ENCODE results near the gene IQCN.

The IQCN gene

GRCh38 chr19:18265582-18265981, 8.7 kb downstream of the IQCN start:
- H3K4me3 ChIP-seq (ENCODE audit: low read length in 2 of 2), result no peak overlapping the region
- peaks cover 4% of the 10 kb centered on the region for H3K79me1 ChIP-seq (ENCODE audit: low read depth, low read length)
- H3K36me3 ChIP-seq (replicated peaks in 1 of 2; ENCODE audit: control insufficient read depth in 2 of 2, insufficient read depth in 2 of 2, low read length in 2 of 2), result peaks cover 20 to 38% of the 10 kb centered on the region in 2 donors
- no CpG with 5 or more reads among the region's 7 CpGs for WGBS, 2 donors (ENCODE audit: extremely low coverage in 2 of 2, insufficient read length in 2 of 2, insufficient replicate concordance in 1 of 2)
- no peak overlapping the region for H3K23ac ChIP-seq (ENCODE audit: low read depth, low read length, poor library complexity)
- no peak overlapping the region for H3K27ac ChIP-seq (replicated peaks; ENCODE audit: low read length)
- no peak overlapping the region for H4K8ac ChIP-seq (ENCODE audit: low read depth, low read length)
- H2BK5ac ChIP-seq (ENCODE audit: low read length), result no peak overlapping the region
- no peak overlapping the region for H3K4me2 ChIP-seq (ENCODE audit: insufficient read depth, low read length, poor library complexity, severe bottlenecking)
- H3K18ac ChIP-seq (ENCODE audit: low read length), result no peak overlapping the region
- no peak overlapping the region for H2BK12ac ChIP-seq (ENCODE audit: low read length)
- no peak overlapping the region for H4K91ac ChIP-seq (ENCODE audit: low read depth, low read length, poor library complexity)
- H3K9me3 ChIP-seq (replicated peaks in 1 of 2; ENCODE audit: control insufficient read depth in 2 of 2, insufficient read depth in 1 of 2, low read depth in 1 of 2, low read length in 2 of 2), result peaks cover 0 to 2% of the 10 kb centered on the region in 2 donors
- no peak overlapping the region for H3K9ac ChIP-seq (ENCODE audit: low read depth, low read length, poor library complexity)
- no peak overlapping the region for H3K14ac ChIP-seq (ENCODE audit: low read length)
- H2AK5ac ChIP-seq (ENCODE audit: low read depth, low read length), result no peak overlapping the region
- peaks cover 0 to 3% (median 0%) of the 10 kb centered on the region in 3 experiments for H3K27me3 ChIP-seq (ENCODE audit: control insufficient read depth in 3 of 3, insufficient read depth in 3 of 3, low read depth in 1 of 3, low read length in 3 of 3)
- no peak for DNase-seq (ENCODE audit: low spot score)
- peaks cover 0 to 3% of the 10 kb centered on the region in 2 donors for H3K4me1 ChIP-seq (ENCODE audit: control insufficient read depth in 2 of 2, insufficient read depth in 1 of 2, low read depth in 1 of 2, low read length in 2 of 2)
- H3K4ac ChIP-seq (ENCODE audit: low read length), result no peak overlapping the region
- no peak overlapping the region for H2BK120ac ChIP-seq (ENCODE audit: low read depth, low read length)
- no peak overlapping the region for H2BK15ac ChIP-seq (ENCODE audit: low read length)
- no peak overlapping the region for H2AFZ ChIP-seq (ENCODE audit: low read length)

- H3K23ac ChIP-seq (ENCODE audit: low read depth, low read length, poor library complexity), result peak overlapping the region; percentile 65
- H3K79me1 ChIP-seq (ENCODE audit: low read depth, low read length), result peaks cover 4% of the 10 kb centered on the region
- DNase-seq (ENCODE audit: low spot score), result no peak
- peaks cover 0 to 2% of the 10 kb centered on the region in 2 donors for H3K9me3 ChIP-seq (replicated peaks in 1 of 2; ENCODE audit: control insufficient read depth in 2 of 2, insufficient read depth in 1 of 2, low read depth in 1 of 2, low read length in 2 of 2)
- no peak overlapping the region for H2BK12ac ChIP-seq (ENCODE audit: low read length)
- H3K9ac ChIP-seq (ENCODE audit: low read depth, low read length, poor library complexity), result peak overlapping the region; percentile 60
- H3K27me3 ChIP-seq (ENCODE audit: control insufficient read depth in 3 of 3, insufficient read depth in 3 of 3, low read depth in 1 of 3, low read length in 3 of 3), result peaks cover 0 to 3% (median 0%) of the 10 kb centered on the region in 3 experiments
- no peak overlapping the region for H4K91ac ChIP-seq (ENCODE audit: low read depth, low read length, poor library complexity)
- H3K4me2 ChIP-seq (ENCODE audit: insufficient read depth, low read length, poor library complexity, severe bottlenecking), result no peak overlapping the region
- peaks cover 0 to 3% of the 10 kb centered on the region in 2 donors for H3K4me1 ChIP-seq (ENCODE audit: control insufficient read depth in 2 of 2, insufficient read depth in 1 of 2, low read depth in 1 of 2, low read length in 2 of 2)
- peak overlapping the region; percentile 75 for H2BK5ac ChIP-seq (ENCODE audit: low read length)
- H3K4ac ChIP-seq (ENCODE audit: low read length), result no peak overlapping the region
- no peak overlapping the region for H2AK5ac ChIP-seq (ENCODE audit: low read depth, low read length)
- H3K14ac ChIP-seq (ENCODE audit: low read length), result peak overlapping the region; percentile 87
- no peak overlapping the region for H2AFZ ChIP-seq (ENCODE audit: low read length)
- H3K27ac ChIP-seq (replicated peaks; ENCODE audit: low read length), result no peak overlapping the region
- H3K4me3 ChIP-seq (ENCODE audit: low read length in 2 of 2), result peak overlapping the region in 1 of 2 donors; percentile 49
- no peak overlapping the region for H2BK120ac ChIP-seq (ENCODE audit: low read depth, low read length)
- H3K36me3 ChIP-seq (replicated peaks in 1 of 2; ENCODE audit: control insufficient read depth in 2 of 2, insufficient read depth in 2 of 2, low read length in 2 of 2), result peaks cover 20 to 38% of the 10 kb centered on the region in 2 donors
- H3K18ac ChIP-seq (ENCODE audit: low read length), result peak overlapping the region; percentile 17
- no peak overlapping the region for H2BK15ac ChIP-seq (ENCODE audit: low read length)
- H4K8ac ChIP-seq (ENCODE audit: low read depth, low read length), result no peak overlapping the region
- whole genome bisulfite sequencing, 2 donors (ENCODE audit: extremely low coverage in 2 of 2, insufficient read length in 2 of 2, insufficient replicate concordance in 1 of 2), result no CpG with 5 or more reads among the region's 23 CpGs
These were observed 9.2 kb downstream of the IQCN start for GRCh38 chr19:18264971-18265540.

GRCh38 chr19:18264137-18264854, 10.0 kb downstream of the IQCN start:
- peak overlapping the region; percentile 87 for H3K14ac ChIP-seq (ENCODE audit: low read length)
- no peak overlapping the region for H2BK15ac ChIP-seq (ENCODE audit: low read length)
- no CpG with 5 or more reads among the region's 23 CpGs for WGBS, 2 donors (ENCODE audit: extremely low coverage in 2 of 2, insufficient read length in 2 of 2, insufficient replicate concordance in 1 of 2)
- H3K18ac ChIP-seq (ENCODE audit: low read length), result no peak overlapping the region
- peaks cover 0 to 2% of the 10 kb centered on the region in 2 donors for H3K9me3 ChIP-seq (replicated peaks in 1 of 2; ENCODE audit: control insufficient read depth in 2 of 2, insufficient read depth in 1 of 2, low read depth in 1 of 2, low read length in 2 of 2)
- peaks cover 20 to 37% of the 10 kb centered on the region in 2 donors for H3K36me3 ChIP-seq (replicated peaks in 1 of 2; ENCODE audit: control insufficient read depth in 2 of 2, insufficient read depth in 2 of 2, low read length in 2 of 2)
- no peak for DNase-seq (ENCODE audit: low spot score)
- peak overlapping the region in 1 of 2 donors; percentile 49 for H3K4me3 ChIP-seq (ENCODE audit: low read length in 2 of 2)
- H2AFZ ChIP-seq (ENCODE audit: low read length), result no peak overlapping the region
- H3K4me1 ChIP-seq (ENCODE audit: control insufficient read depth in 2 of 2, insufficient read depth in 1 of 2, low read depth in 1 of 2, low read length in 2 of 2), result peaks cover 0 to 3% of the 10 kb centered on the region in 2 donors
- H3K4me2 ChIP-seq (ENCODE audit: insufficient read depth, low read length, poor library complexity, severe bottlenecking), result no peak overlapping the region
- no peak overlapping the region for H3K4ac ChIP-seq (ENCODE audit: low read length)
- H2BK5ac ChIP-seq (ENCODE audit: low read length), result peak overlapping the region; percentile 75
- no peak overlapping the region for H2AK5ac ChIP-seq (ENCODE audit: low read depth, low read length)
- H4K8ac ChIP-seq (ENCODE audit: low read depth, low read length), result no peak overlapping the region
- no peak overlapping the region for H3K9ac ChIP-seq (ENCODE audit: low read depth, low read length, poor library complexity)
- H3K23ac ChIP-seq (ENCODE audit: low read depth, low read length, poor library complexity), result peak overlapping the region; percentile 65
- peaks cover 4% of the 10 kb centered on the region for H3K79me1 ChIP-seq (ENCODE audit: low read depth, low read length)
- no peak overlapping the region for H2BK120ac ChIP-seq (ENCODE audit: low read depth, low read length)
- no peak overlapping the region for H2BK12ac ChIP-seq (ENCODE audit: low read length)
- peaks cover 0 to 3% (median 0%) of the 10 kb centered on the region in 3 experiments for H3K27me3 ChIP-seq (ENCODE audit: control insufficient read depth in 3 of 3, insufficient read depth in 3 of 3, low read depth in 1 of 3, low read length in 3 of 3)
- no peak overlapping the region for H3K27ac ChIP-seq (replicated peaks; ENCODE audit: low read length)
- no peak overlapping the region for H4K91ac ChIP-seq (ENCODE audit: low read depth, low read length, poor library complexity)

Data from neuronal stem cell (in vitro differentiated cells).